Kidney (tissue), 22 donors: ENCODE data around the gene PNPLA7. TPM values are rescaled to one million over a fixed set of nuclear protein-coding genes. Genes with fewer than 3 reads are reported as not detected.
"Not testable (repeated sequence)": the region's sequence is repeated elsewhere in the genome, so short reads cannot be mapped to it uniquely, and the experiment has no call there.

Experiments used
- DNase-seq, 5 donors: peaks; one replicate each; pipeline ENCODE4 v3.0.0-alpha.2; 2013 to 2020
- FAIRE-seq: peaks from 2 replicates; lab custom pipeline; 2012; peaks lifted over from hg19 to GRCh38; lab: Jason Lieb, UNC
- H3K27ac ChIP-seq, 2 donors: one replicate each; pipeline ENCODE4 v1.7.0; 2013; ENCODE audit warnings: low read depth in 2 of 2, low read length in 2 of 2, inconsistent platforms in 1 of 2
- H3K27me3 ChIP-seq: one replicate; pipeline ENCODE4 v1.7.1; 2013; ENCODE audit warnings: low read length, inconsistent platforms; ENCODE audit not compliant: control insufficient read depth, insufficient read depth
- H3K36me3 ChIP-seq, 3 donors: one replicate each; pipeline versions ENCODE4 v1.7.0 to v1.7.1; 2013; ENCODE audit warnings: low read length in 3 of 3, control low read depth in 1 of 3, inconsistent platforms in 1 of 3; ENCODE audit not compliant: insufficient read depth in 3 of 3, control insufficient read depth in 2 of 3
- H3K4me1 ChIP-seq, 3 donors: one replicate each; pipeline versions ENCODE4 v1.7.0 to v1.7.1; 2013; ENCODE audit warnings: low read length in 3 of 3, inconsistent platforms in 1 of 3, low read depth in 1 of 3; ENCODE audit not compliant: control insufficient read depth in 2 of 3, insufficient read depth in 2 of 3
- H3K4me3 ChIP-seq, 3 donors: one replicate each; pipeline versions ENCODE4 v1.7.0 to v1.8.1; 2013; ENCODE audit warnings: low read length in 3 of 3, control low read depth in 1 of 3, inconsistent platforms in 1 of 3
- H3K9ac ChIP-seq, 3 donors: one replicate each; pipeline versions ENCODE4 v1.7.0 to v1.7.1; 2013; ENCODE audit warnings: low read length in 3 of 3, control low read depth in 1 of 3, inconsistent platforms in 1 of 3
- H3K9me3 ChIP-seq, 3 donors: one replicate each; pipeline versions ENCODE4 v1.7.0 to v1.7.1; 2013; ENCODE audit warnings: low read length in 3 of 3, control low read depth in 1 of 3, inconsistent platforms in 1 of 3; ENCODE audit not compliant: control insufficient read depth in 2 of 3, insufficient read depth in 1 of 3
- intact Hi-C: fragments of 100-400 bp; cut with DNase I; formaldehyde crosslinking; loops from one replicate; pipeline ENCODE4 v1.11.1; 2022
- long read RNA-seq, 10 donors: library from polyadenylated mRNA in 1 of 10; unstranded in 1 of 10; transcript quantifications; one replicate each; pipeline ENCODE4 v2.0.0 and lab custom pipeline, GENCODE V29; 2021 to 2026
- polyA plus RNA-seq: library from polyadenylated mRNA; stranded (reverse); fragments of 350-450 nt; fragmentation: Illumina TruSeq; extraction: RNeasy Lipid Tissue Mini Kit (QIAGEN cat#74804); gene quantifications from one replicate; pipeline ENCODE4 v1.2.3, GENCODE V29; 2014; ENCODE audit warnings: low read depth, low replicate concordance; ENCODE audit not compliant: insufficient read depth
- total RNA-seq: library from RNA; stranded (reverse); fragmentation: NEBNext Ultra II Directional; extraction: Animal tissue kit (Norgen Biotek cat#: 25700); gene quantifications from one replicate; pipeline ENCODE4 v1.2.1, GENCODE V29; 2021
- TF ChIP-seq, protein P1 (sequence below): IDR thresholded peaks from 3 replicates; pipeline ENCODE4 v1.5.1; 2012; ENCODE audit warnings: mild to moderate bottlenecking, moderate library complexity, borderline replicate concordance; ENCODE audit not compliant: insufficient read depth; ENCODE audit errors: extremely low read depth
- donor health status: control.
- donor health status: control.
- donor health status: control.
- donor health status: control.
- donor health status: control.
- donor health status: DM: yes; HTN: yes; CAD: no.
- donor health status: Normal renal cell carcinoma (clear cell type).

The PNPLA7 gene
- total RNA-seq (9.6 TPM), polyA plus RNA-seq (2.1 TPM)
- long read RNA-seq, donor 1, partial matches to known transcripts = 0 of 101 reads
- long read RNA-seq, donor 1, other reads (novel, unspliced or antisense) = 101 of 101 reads
- long read RNA-seq, donor 2, partial matches to known transcripts = 113 of 113 reads
- long read RNA-seq, donor 2, other reads (novel, unspliced or antisense) = 0 of 113 reads
- long read RNA-seq, donor 3, partial matches to known transcripts = 171 of 171 reads
- long read RNA-seq, donor 3, other reads (novel, unspliced or antisense) = 0 of 171 reads
- long read RNA-seq, donor 4 = 0 reads
- long read RNA-seq, donor 5 = 0 reads
- long read RNA-seq, donor 6 = 0 reads
- long read RNA-seq, donor 7, partial matches to known transcripts = 11 of 16 reads
- long read RNA-seq, donor 7, other reads (novel, unspliced or antisense) = 5 of 16 reads
- long read RNA-seq, donor 8 = 0 reads
- long read RNA-seq, donor 9 = 0 reads
- long read RNA-seq, donor 10, partial matches to known transcripts = 171 of 171 reads
- long read RNA-seq, donor 10, other reads (novel, unspliced or antisense) = 0 of 171 reads

DNA sequence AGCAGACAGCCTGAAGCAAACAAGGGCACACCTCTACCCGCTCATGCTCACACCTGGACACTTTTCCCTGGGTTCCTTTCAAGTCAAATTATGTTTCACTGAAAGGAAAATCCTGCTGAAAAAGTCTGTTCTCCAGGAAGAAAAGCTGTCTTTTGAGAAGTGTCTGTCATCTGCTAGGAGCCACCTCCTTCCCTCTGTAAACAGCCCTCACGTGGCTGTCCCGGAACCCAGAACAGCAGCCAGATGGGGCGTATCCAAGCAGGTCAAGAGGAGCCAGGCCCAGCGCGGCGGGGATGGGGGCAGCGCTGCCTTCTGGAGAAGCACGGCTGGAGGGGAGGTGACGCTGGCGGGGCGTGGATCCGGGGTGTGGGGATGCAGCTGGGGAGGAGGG is at the start of gene PNPLA7:
Gene PNPLA7, minus strand, starts transcription at position 172 of the 391 bp plus-strand sequence. CDS start 205 bp downstream, outside the sequence.
- Histone ChIP-seq H3K36me3 (peaks cover 0 to 5% (median 3%) of the 10 kb centered on the region in 3 donors), H3K27me3 (no peaks in the 10 kb centered on the region), H3K9ac (peak within 1 kb of the TSS in 1 of 3 donors; percentile 6), H3K4me3 (peak within 1 kb of the TSS; percentile 31 to 61 (median 36)), H3K4me1 (peaks cover 0 to 11% (median 5%) of the 10 kb centered on the region in 3 donors), H3K9me3 (no peaks in the 10 kb centered on the region), H3K27ac (peak within 1 kb of the TSS; percentile 63 to 86)
- FAIRE-seq (peak; percentile 19), DNase-seq (peak; percentile 89 to 96 (median 92))
- TF ChIP-seq, protein P1, sequence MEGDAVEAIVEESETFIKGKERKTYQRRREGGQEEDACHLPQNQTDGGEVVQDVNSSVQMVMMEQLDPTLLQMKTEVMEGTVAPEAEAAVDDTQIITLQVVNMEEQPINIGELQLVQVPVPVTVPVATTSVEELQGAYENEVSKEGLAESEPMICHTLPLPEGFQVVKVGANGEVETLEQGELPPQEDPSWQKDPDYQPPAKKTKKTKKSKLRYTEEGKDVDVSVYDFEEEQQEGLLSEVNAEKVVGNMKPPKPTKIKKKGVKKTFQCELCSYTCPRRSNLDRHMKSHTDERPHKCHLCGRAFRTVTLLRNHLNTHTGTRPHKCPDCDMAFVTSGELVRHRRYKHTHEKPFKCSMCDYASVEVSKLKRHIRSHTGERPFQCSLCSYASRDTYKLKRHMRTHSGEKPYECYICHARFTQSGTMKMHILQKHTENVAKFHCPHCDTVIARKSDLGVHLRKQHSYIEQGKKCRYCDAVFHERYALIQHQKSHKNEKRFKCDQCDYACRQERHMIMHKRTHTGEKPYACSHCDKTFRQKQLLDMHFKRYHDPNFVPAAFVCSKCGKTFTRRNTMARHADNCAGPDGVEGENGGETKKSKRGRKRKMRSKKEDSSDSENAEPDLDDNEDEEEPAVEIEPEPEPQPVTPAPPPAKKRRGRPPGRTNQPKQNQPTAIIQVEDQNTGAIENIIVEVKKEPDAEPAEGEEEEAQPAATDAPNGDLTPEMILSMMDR = no peak
- intact Hi-C loops = no loop called here

DNA sequence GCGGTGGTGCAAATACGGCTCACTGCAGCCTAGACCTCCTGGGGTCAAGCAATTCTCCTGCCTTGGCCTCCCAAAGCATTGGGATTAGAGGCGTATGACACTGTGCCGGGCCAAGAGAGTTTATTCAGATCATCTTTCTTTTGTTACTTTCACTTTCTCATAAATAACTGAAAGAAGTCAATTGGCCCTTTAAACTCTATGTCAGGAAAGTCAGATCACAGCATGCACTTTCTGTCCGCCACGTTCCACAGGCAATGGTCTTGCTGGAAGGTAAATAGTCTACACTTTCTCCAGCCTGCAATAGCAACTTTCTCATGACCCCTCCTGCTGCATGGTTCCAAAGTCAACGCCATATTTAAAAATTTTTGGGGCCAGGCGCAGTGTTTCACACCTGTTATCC is 48.7 kb upstream of the PNPLA7 start:
- Histone ChIP-seq H3K9me3 (no peaks in the 10 kb centered on the region), H3K4me3 (no peak overlapping the region), H3K27ac (no peak overlapping the region), H3K27me3 (no peaks in the 10 kb centered on the region), H3K4me1 (no peaks in the 10 kb centered on the region), H3K9ac (no peak overlapping the region), H3K36me3 (no peaks in the 10 kb centered on the region)
- DNase-seq = no peak
- TF ChIP-seq, protein P1 = no peak
- intact Hi-C loops = no loop called here
- FAIRE-seq = no peak

DNA sequence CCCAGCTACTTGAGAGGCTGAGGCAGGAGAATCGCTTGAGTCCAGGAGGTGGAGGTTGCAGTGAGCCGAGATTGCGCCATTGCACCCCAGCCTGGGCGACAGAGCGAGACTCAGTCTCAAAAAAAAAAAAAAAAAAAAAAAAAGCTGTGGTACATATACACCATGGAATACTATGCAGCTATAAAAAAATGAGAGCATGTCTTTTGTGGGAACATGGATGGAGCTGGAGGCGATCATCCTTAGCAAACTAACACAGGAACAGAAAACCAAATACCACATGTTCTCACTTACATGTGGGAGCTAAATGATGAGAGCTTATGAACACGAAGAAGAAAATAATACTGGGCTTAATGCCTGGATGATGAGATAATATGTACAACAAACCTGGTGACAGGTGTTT is 46.4 kb upstream of the PNPLA7 start:
- intact Hi-C loops, H3K9ac ChIP-seq: not testable (repeated sequence)

DNA sequence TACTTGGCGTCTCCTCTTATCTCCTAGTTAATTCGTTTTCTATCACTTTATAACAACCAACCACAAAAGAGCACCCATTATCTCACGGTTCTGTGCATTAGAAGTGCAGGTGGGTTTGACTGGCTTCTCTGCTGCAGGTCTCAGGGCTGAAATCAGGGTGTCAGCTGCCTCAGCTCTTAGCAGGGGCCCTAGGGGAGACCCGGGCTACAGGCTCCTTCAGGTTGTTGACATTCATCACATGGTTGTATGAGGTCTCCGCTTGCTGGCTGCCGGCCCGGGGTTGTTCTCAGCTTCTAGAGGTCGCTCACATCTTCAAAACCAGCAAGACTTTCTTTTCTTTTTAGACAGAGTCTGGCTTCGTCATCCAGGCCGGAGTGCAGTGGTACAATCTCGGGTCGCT is 43.0 kb upstream of the PNPLA7 start:
- no peak for FAIRE-seq
- intact Hi-C loops = no loop called here
- TF ChIP-seq, protein P1 = no peak
- H3K27ac ChIP-seq = no peak overlapping the region
- DNase-seq = no peak
- H3K36me3 ChIP-seq = peaks cover 0 to under 1% (median 0%) of the 10 kb centered on the region in 3 donors
- no peak overlapping the region for H3K9ac ChIP-seq
- H3K9me3 ChIP-seq = no peaks in the 10 kb centered on the region
- no peak overlapping the region for H3K4me3 ChIP-seq
- H3K4me1 ChIP-seq = peaks cover 0 to 10% (median 4%) of the 10 kb centered on the region in 3 donors
- H3K27me3 ChIP-seq = no peaks in the 10 kb centered on the region

More for the DNA sequence above, 46.4 kb upstream of the PNPLA7 start:
- H3K4me1 ChIP-seq, DNase-seq, H3K27me3 ChIP-seq, H3K36me3 ChIP-seq, H3K9me3 ChIP-seq, H3K4me3 ChIP-seq, FAIRE-seq, H3K27ac ChIP-seq: not testable (repeated sequence)
